ENCODE results near the gene DOCK10.

Gene DOCK10

DNA sequence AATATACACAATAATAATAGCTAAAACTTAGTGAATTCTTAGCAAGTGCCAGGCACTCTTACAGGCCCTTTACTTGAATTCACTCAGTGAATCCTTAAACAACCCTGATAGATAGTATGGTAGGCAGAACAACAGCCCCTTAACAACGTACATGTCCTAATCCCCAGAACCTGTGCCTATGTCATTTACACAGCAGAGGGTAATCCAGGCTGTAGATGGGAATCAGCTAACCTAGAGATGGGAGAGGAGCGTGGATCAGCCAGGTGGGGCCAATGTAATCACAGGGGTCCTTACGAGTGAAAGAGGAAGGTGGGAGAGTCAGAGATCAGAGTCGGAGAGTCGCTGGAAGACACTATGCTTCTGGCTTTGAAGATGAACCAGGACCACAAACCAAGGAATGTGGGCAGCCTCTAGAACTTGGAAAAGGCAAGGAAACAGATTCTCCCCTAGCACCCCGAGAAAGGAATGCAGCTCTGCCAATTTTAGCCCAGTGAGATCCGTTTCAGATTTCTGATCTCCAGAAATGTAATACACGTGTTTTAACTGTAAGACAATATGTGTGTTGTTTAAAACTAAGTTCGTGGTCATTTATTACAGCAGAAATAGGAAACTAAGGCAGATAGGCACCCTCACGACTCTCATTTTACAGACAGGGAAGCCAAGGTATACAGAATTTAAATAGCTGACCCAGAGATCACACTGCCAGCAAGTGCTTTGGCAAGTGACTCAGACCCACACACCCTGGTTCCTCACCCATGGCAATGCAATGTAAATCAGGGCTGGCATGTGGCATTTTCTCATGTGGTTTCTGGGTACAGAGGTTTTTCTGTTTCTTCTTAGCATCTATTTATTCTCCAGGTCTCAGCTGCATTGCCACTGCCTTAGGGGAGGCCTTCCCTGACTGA lies 68.9 kb downstream of the DOCK10 start:
- no peak for DNase-seq

DNA sequence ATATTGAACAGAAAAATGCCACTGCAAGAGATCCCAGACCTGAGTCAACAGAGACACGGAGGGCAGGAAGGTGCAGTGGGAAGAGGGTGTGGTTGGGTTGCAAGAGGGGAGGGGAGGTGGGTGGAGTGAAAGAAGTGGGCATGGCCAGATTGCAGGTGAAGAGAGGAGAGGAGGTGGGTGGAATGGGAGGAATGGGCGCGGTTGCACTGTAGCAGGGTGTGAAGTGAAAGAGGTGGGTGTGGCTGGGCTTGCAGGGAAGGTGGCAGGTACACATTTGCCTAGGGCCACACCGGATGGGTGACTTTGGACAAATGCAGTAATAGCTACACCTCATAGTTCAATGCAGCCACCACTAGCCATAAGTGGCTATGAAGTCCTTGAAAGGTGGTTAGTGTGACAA lies 71.1 kb downstream of the DOCK10 start:
- DNase-seq, result no peak

DNA sequence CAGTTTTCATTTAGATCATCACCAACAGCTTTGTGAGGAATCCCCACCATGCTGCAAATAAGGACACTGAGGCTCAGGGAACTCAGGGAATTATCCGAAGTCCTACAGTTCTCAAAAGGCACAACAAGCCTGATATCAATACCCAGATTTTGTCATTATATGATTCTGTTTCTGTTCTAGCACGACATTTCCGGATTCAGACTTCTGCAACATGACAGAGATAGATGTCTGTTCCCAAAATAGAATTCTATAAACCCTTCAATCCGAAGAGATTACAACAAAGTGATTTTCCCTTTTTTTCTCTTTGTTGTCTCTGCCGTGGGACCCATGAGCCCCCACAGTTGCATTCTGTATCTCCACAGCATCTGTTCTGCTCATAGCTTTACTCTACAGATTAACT lies 72.0 kb downstream of the DOCK10 start:
- DNase-seq, result no peak

DNA sequence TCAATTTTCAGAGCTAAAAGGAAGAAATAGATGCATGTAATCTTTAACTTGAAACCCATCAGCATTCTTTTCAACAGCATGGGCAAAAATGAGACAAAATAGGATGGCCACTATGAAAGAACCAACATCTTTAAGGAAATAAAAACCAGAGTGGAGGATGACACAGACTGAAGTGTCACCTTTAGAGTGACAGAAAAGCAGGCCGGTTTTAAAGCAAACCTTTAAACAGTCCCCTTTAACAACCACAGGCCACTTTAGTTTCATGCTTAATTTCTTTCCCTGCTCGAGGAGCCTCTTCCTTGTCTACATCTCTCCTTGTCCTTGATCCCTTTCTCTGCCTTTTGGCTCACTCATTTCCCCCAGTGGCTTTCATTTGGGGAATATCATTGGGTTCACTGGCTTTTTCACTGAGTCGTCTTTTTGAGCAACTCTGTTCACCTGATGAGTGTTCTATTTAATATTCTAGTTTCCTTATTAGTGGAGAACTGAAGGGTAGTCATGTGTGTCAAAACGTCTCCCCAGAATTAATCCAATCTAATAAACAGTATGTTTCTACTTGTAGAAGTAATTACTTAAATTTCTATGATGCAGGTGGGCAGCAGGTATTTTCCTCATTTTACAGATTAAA lies 72.5 kb downstream of the DOCK10 start:
- DNase-seq, result no peak

DNA sequence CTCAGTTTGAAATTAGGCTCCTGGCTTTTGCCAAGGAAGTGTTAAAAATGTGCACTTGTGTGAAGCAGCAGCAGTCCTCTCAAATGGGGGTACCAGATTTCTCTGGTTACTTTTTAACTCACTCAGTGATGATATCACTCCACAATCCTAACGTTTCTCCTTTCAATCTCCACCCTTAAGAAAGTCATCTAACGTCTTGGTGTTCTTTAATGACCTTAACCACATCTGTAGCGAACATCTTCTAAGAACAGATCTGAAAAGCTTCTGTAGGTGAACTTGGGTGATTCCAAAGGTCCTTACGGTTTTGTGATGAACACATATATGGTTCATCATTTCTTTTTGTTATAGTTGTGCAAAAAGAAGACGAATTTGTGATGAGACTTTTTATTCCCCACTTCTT lies 73.2 kb downstream of the DOCK10 start:
- no peak for DNase-seq

DNA sequence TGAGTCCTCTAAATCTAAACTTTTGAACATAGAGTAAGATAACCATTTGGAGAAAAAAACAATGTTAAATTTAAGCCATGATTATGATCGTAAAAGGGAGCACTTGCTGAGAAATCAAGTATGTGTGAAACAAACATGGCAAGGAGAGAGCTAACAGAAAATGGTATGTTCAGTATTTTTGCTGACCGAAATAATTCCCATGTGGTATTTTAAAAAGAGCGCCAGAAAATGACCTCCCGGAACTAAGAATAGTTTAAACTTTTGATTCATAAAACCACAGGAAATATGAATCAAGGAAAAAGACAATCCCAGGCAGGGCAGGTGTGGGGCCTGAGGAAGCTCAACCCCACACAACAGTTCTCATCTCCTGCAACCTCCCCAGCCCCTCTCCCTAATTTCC lies 74.2 kb downstream of the DOCK10 start:
- DNase-seq, result no peak

DNA sequence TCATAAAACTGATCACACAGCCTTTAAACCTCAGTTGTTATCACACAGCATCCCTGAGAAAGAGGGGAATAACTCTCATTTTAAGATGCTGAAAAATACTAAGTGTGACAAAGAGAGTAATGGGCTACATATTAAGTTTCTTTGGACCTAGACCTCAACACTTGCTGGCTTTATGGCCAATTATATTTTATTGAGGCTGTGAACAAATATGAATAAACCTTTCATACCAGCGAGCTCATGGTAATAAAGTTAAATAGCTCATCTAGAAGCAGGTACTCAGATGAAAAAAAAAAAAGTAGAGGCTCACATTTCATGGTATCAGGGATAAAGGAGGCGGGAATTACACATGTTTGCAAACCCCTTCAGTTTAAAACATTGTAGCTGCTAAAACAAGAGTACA lies 75.7 kb downstream of the DOCK10 start:
- no peak for DNase-seq

DNA sequence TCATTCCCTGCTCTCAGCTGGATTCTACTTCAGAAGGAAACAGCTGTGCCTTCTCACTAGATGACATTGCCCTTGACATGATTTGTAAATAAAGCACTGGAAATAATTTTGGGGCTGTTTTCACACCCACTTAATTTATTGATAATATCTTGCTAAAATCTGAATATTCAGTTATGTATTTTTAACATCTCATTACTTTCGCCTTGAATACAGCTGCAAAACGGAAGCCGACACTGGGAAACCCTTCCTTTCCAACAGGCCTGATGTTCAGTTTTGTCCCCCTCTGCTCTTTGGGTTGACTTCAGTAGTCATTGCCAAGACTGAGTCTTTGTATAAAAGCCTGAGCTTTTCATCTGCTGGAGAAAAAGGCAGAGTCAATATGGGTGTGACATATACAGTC lies 82.7 kb downstream of the DOCK10 start:
- no peak for DNase-seq

DNA sequence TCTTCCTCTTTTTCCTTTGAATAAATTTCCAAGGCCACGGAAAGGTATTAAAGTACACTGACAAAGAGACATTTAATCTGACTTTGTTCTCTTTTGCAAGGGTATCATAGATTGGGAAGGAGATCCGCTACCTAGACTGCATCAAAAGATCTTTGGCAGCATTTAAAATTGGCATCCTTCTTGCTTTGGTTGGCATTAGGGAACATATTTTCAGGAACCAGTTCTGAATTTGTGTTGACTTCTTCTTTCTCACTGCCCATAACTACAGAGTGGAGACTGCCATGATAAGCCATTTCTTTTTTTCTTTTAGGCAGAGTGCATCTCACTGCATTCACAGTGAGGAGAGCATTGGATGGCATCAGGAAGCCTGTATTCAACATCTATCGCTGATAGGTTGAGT lies 83.4 kb downstream of the DOCK10 start:
- DNase-seq, result no peak

DNA sequence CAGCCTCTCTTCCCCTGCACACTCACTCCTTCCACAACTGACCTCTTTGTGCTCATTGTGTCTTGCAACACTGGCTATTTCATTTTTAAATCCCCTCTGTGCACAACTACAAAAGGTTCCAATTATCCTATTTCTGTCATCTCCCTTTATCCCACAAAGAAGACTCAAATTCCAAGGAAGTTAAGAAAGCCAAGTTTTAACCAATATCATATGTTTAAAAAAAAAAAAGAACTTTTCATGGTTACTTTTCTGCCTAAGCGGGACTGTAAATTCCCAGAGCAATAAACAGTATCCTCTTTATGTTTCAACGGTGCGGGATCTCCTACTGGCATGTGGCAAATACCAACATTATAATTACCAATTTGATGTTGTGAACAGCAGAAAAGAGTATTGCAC lies 83.8 kb downstream of the DOCK10 start:
- DNase-seq, result no peak

DNA sequence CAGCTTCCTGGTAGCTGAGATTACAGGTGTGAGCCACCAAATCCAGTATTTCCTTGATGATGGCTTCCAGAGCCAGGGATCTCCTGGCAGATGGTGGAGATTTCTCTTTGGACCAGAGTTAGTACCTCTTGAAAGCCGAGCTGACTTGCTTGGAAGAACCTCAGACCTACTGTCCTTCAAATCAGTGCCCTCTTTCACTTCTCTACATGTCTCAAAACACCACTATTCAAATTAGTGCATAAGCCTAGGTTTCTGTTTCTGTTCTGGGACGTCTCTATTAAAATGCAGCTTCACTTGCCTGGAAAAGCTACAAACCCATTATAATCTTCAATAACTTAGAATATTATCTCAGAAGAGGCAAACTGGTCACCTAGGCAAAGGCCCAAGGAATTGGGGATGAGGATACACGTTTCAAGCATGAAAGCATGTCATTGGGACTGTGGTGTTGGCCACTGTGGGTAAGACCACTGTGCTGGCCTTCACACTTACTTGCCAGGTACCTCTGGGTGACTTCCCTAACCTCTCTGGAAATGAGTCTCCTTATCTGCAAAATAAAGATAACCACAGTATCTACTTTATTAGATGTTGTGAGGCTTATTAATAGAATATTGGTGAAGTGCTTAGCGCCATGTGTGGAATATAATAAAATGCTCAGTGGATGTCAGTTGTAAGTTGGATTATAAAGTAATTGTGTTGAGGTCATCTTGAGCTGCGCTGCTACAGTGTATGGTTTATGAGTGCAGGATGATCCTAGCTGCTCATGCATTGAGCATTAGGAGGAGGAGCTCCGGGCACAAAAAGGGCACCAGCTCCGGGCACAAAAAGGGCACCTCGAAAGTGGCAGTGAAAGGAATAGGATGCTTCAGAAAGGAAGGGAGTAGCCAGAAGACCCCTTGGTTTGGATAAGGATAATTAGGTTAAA lies 84.5 kb downstream of the DOCK10 start:
- no peak for DNase-seq

DNA sequence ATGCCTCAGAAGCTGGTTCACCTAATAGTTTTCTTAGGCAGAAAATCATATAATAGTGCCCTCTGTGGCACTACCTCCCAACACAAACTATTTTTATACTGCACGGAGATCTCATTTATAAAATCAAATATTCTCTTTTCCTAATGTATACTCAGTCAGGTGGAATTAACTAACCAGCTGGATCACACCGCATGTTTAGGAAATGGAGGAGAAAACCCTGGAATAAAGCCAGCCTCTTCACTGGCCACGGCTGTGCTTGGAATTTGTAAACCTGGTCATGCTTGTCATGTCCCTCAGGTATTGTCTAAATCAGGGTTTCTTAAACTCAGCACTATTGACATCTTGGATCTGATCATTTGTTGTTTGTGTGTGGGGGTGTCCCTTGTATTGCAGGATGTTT lies 85.6 kb downstream of the DOCK10 start:
- no peak for DNase-seq

DNA sequence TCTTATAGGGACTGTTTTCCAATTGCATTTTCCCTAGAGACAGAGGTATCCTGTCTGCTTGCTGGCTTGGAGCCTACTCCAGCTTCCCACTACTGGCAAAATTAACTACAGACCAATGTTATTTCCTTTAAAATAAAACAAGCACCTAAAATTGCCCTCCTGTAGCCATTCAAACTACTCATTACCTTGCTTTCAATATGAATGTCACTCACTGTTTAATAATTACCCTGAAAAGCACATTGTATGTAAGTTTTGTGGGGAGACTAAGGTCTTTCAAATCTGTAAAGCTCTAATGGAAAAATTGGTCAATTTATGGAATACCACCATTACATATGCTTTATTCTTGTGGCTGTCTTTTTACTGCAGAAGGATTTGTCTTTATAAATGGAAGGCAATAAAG lies 87.3 kb downstream of the DOCK10 start:
- no peak for DNase-seq

DNA sequence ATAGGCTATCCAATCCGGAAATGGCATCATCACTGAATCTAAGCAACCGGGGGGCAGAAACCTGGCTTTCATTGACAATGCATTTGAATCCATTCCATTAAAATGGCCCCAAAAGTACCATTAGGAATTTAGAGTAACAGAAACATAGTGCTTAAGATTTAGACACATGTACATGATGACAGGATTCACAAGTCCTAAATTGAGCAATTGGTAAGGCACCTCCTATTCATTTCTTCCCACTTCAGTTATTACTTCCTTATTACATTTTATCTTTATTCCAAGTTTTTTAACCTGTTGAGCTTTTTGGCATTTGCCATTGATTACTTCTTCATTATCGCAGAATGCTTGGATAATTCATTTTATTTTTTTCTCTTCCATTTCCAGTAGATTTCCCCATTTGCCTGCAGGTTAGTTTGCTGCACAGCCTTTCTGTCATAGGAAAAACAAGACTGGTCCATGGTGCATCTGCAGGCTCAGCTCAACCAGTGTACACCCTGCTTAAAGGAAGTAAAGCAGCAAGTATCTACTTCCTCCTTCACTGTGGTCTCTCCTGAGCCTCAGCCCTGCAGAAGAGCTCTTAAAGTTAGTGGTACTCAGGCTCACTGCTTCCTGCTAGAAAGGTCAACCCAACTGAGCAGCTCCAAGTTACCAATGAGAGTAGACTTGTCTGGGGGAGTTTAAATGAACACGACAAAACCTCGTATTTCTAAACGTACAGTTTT lies 89.2 kb downstream of the DOCK10 start:
- no peak for DNase-seq

DNA sequence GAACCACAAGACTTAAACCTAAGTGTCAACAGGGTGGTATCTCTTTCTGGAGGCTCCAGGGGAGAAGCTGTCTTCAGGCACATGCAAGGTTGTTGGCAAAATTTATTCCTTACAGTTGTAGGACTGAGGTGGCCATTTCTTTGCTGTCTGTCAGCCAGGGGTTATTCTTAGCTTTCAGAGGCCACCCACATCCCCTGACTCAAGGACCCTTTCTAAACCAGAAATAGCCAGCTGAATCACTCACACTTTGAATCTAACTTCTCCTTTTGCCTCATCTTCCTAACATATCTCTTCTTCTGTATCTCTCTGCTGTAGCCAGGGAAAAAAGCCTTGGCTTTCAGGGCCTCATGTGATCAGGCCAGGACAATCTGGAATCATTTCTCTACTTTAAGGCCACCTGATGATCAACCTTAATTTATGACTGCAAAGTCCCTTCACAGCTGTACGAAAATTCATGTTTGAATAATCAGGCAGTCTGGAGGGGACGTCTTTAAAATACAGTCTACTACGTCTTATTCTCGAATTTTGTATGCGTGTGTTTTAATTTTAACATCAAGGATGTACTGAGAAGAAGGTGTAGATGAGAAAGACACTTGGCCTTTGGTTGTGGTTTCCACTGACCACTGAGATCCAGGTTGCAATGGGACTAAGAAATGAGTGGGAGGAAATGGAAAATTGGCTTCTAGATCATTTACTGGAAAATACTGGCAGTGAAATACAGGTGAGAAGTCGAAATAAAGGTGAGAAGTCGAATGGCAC lies 90.4 kb downstream of the DOCK10 start:
- DNase-seq, result no peak

DNA sequence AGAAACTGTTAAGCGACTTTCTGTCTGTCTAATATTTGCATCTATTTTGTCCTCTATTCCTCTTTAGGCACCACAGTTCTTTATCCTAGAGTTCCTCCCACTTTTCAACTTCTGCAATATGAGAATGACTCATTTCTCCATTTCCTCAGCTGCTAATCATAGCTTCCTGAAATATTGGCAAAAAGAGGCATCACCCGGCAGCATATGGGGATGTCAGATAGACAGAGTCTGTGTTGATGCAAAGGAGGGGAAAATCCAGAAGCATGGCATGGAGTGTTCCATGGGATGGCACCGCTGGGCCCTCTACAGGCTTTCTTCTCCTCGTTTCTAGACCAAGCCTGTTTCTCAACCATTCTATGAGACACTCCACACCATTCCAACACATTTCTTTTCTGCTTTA lies 93.4 kb downstream of the DOCK10 start:
- no peak for DNase-seq

DNA sequence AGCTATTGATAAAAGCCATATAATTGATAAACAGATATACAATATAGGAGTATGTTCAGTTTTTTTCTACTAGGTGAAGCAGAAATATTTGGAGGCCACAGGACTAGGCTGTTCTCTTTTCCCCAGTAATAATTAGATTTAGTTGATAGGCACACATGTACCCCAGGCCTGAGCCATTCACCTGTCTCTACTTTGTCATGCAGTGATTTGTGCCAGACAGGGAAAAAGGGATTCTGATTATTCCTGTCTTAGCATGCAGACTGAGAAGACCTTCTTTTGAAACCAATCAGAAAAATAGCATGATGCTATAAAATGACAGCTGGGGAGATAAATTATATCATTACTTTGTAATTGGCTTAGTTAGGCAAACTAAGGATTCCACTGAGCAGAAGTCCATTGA lies 94.3 kb downstream of the DOCK10 start:
- DNase-seq, result no peak

DNA sequence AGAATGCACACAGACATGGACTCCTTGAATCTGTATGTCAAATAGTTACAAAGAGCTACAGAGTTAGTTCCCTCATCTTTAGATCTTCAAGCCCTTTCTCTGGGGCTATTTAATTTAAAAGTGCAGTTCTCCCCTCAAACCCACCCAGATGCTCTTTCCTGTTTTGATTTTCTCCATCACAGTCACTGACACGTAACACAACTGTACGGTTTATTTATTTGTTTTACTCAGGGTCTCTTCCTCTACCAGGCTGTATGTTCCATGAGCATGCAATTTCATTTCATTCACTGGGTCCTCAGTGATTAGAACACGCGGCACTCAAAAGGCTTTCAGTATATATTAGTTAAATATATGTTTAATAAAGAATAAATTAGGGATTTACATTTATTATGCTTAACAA lies 94.7 kb downstream of the DOCK10 start:
- DNase-seq, result no peak

DNA sequence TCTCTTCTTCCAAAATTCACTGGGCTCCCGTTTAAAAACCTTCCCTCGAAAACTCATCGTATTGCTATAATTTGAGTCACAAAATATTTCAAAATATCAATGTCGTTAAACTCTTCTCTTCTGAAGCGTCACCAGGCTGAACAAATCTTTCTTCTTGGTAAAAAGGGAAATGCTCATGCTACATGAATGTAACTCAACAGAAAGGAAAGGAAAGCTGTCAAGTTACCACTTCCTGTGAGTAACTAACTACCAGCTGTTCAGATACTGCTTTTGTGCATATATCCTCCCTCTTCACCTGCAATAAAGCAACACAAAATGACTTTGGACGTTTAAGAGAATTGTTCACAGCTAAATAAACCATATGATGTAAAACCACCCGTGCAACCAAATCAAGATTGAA lies 95.4 kb downstream of the DOCK10 start:
- no peak for DNase-seq

DNA sequence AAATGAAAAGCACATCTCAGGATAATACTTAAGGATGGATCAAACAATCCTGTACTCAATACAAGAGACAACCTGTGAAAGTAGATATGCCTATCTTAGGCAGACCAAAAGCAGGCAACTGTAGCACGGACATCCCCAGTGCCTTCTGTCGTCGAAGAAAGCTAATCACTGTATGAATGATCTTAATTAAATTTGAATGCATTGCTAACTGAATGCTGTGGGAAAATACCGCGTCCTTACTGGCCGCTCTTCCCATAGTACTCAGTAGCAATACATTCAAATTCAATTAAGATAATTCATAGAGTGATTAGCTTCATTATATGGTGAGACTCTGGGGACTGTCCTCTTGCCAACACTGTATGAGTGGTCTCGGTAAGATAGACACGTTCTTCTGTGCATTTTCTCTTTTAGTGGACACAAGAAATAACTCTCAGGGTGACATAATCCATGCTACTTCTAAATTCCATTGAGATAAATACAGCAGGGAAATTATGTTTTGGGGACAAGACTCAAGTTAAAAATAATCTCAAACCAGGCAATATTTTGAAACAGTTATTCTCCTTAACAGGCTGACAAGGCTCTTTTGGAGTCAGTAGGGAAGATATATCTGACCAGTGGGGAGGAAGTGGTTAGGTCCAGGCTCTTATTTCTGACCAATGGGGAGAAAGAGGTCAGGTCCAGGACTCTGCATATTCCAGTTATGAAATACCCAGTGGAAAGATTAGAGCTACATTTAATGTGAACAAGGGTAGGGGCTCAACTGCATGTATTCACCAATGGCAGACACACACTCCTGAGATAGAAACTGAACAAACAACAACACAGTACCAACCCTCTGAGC lies 97.3 kb downstream of the DOCK10 start:
- no peak for DNase-seq

DNA sequence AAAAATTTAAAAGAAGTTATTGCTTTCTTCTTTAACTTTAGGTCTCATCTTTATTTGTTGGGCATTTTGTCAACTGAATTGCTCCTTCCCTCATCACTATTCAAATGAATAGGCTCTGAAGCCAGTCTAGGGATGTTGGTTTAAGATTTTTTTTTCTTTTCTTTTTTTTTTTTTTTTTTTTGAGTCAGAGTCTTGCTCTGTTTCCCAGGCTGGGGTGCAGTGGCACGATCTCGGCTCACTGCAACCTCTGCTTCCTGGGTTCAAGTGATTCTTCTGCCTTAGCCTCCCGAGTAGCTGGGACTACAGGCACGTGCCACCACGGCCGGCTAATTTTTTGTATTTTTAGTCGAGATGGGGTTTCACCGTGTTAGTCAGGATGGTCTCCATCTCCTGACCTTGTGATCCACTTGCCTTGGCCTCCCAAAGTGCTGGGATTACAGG lies 98.6 kb downstream of the DOCK10 start:
- DNase-seq, result peak; percentile 46
